Upper lobe of right lung (tissue), 1 donor: Measurements from ENCODE around the gene TRABD2B. TPM values are rescaled to one million over a fixed set of nuclear protein-coding genes. Genes with fewer than 3 reads are reported as not detected.

Experiments used
- ATAC-seq: fragments of 200-7000 bp; cut with Tn5 transposase; one replicate; pipeline ENCODE4 v1.9.1; 2020; ENCODE audit warnings: mild to moderate bottlenecking, moderate library complexity
- DNase-seq: peaks from one replicate; pipeline ENCODE4 v3.0.0-alpha.2; 2020
- H3K27ac ChIP-seq: fragments of 200-600 bp; one replicate; pipeline ENCODE4 v1.8.0; 2022
- H3K27me3 ChIP-seq: fragments of 200-600 bp; one replicate; pipeline ENCODE4 v1.8.0; 2022; ENCODE audit warnings: mild to moderate bottlenecking
- H3K36me3 ChIP-seq: fragments of 200-600 bp; one replicate; pipeline ENCODE4 v1.8.0; 2022
- H3K4me1 ChIP-seq: fragments of 200-600 bp; one replicate; pipeline ENCODE4 v1.8.0; 2022
- H3K4me3 ChIP-seq: fragments of 200-600 bp; one replicate; pipeline ENCODE4 v1.8.0; 2022; ENCODE audit warnings: mild to moderate bottlenecking
- H3K9me3 ChIP-seq: fragments of 200-600 bp; one replicate; pipeline ENCODE4 v1.8.0; 2022
- intact Hi-C: fragments of 100-400 bp; cut with DNase I; formaldehyde crosslinking; loops from one replicate; pipeline ENCODE4 v1.11.0; 2022
- total RNA-seq: library from RNA; stranded (reverse); fragmentation: NEBNext Ultra II Directional; extraction: Animal tissue kit (Norgen Biotek cat#: 25700); gene quantifications from one replicate; pipeline ENCODE4 v1.2.1, GENCODE V29; 2021
- TF ChIP-seq, protein P1 (sequence below): fragments of 200-600 bp; IDR thresholded peaks from one replicate; pipeline ENCODE4 v1.8.0; 2022; ENCODE audit warnings: antibody characterized with exemption
- donor health status: DM: no; HTN: yes; CAD: no; lungs with severe emphysema.

The TRABD2B gene
- total RNA-seq, 1 donor from 2014 or later, result 1.2 TPM

DNA sequence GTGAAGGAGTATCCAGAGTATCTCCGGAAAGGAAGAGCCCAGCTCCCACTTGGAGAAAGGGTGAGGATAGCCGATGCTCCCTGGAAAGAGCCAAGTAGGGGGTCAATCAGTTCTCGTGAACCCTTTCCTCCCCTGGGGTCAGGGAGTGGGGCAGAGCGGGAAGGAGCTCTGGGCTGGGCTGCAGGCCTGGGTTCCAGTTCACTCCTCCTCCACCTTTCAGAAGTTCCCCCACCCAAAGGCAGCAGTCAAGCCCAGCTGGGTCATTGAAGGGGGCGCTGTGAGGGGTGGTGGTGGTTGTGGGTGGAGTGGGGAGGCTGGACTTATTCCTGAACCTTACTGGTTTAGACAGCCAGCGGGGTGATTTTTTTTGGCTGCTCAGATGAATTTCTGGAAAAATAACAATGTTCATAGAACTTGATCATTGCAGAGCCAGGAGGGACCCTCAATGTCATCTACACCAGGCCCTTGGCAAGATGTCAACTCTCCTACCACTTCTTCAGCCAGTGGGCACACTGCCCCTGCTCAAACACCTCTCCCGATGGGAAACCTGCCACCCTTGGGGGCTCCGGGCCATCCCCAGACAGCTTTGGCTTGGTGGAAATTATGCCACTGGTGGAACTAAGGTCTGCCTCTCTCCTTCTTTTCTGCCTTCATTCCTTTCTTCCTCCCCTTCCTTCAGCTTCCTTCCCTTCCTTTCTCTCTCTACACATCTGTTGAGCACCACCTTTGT is 235.8 kb downstream of the TRABD2B start:
- intact Hi-C loops, result no loop called here
- Histone ChIP-seq H3K36me3 (no peaks in the 10 kb centered on the region), H3K4me1 (no peaks in the 10 kb centered on the region), H3K9me3 (no peaks in the 10 kb centered on the region), H3K27ac (no peak overlapping the region), H3K27me3 (no peaks in the 10 kb centered on the region), H3K4me3 (no peak overlapping the region)
- TF ChIP-seq, protein P1, sequence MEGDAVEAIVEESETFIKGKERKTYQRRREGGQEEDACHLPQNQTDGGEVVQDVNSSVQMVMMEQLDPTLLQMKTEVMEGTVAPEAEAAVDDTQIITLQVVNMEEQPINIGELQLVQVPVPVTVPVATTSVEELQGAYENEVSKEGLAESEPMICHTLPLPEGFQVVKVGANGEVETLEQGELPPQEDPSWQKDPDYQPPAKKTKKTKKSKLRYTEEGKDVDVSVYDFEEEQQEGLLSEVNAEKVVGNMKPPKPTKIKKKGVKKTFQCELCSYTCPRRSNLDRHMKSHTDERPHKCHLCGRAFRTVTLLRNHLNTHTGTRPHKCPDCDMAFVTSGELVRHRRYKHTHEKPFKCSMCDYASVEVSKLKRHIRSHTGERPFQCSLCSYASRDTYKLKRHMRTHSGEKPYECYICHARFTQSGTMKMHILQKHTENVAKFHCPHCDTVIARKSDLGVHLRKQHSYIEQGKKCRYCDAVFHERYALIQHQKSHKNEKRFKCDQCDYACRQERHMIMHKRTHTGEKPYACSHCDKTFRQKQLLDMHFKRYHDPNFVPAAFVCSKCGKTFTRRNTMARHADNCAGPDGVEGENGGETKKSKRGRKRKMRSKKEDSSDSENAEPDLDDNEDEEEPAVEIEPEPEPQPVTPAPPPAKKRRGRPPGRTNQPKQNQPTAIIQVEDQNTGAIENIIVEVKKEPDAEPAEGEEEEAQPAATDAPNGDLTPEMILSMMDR, result no peak
- ATAC-seq, result no peak
- DNase-seq, result no peak

DNA sequence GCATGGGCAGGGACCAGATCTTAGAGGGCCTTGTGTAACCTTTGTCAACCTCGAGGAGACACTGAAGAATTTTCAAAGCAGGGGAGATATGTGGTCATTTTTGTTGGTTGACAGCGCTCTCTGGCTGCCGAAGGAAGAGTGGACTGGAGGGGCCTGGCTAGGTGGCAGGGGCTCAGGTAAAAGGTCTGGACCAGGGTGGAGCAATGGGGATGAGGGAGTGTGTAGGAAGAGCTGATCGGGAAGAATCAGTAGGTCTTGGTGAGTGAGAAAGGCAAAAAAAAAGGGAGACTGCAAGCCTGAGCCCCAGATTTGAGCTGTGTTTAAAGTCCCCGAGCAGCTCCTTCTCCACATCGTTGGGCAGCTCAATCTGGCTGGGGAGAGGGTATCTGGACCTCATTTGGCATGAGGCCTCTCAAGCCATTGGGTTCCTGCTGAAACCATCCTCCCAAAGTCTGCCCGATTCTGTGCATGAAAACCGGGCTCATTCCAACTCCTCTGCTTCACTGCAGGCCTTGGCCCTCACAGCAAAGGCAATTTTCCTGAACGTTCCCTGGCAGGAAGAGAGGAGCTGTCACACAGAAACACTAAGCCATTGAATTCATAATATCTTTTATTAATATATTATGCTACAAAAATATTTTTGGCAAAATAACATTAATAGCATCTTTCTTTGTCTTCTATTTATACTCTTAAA is 237.1 kb downstream of the TRABD2B start:
- no peak overlapping the region for H3K27ac ChIP-seq
- H3K4me1 ChIP-seq, result no peaks in the 10 kb centered on the region
- TF ChIP-seq, protein P1, result no peak
- DNase-seq, result no peak
- no peaks in the 10 kb centered on the region for H3K27me3 ChIP-seq
- no peaks in the 10 kb centered on the region for H3K9me3 ChIP-seq
- no peak overlapping the region for H3K4me3 ChIP-seq
- no peaks in the 10 kb centered on the region for H3K36me3 ChIP-seq
- intact Hi-C loops, result no loop called here
- no peak for ATAC-seq

DNA sequence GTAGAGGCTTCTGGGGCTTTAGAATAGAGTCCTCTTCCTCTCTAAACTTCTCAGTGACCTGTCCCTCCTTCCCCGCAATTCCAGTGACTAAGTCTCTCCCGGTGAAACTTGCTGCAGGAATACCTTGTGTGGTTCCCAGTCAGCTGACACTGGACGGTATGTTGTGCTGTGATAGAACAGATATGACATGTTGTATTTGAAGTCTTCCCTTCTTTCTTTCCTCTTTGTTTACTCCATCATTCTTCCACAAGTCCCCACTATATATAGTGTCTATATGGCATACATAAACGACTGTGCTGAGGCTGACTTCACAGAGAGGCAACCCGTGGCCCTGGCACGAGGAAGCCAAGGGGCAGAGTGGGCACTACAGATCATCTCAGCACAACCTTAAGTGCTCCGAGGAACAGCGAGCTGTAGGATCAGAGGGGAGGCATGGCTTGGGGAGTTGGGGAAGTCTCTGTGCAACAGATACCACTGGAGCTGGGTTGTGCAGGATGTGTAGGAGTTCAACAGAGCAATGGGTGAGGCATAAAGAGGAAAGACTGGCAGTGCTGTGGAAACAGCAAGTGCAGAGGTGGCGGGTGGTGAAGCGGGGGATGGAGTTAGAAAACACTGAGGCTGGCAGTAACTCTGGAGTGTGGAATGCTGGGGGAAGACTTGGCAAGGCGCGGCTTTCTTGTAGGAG is 237.8 kb downstream of the TRABD2B start:
- Histone ChIP-seq H3K27ac (no peak overlapping the region), H3K4me3 (no peak overlapping the region), H3K36me3 (no peaks in the 10 kb centered on the region), H3K4me1 (no peaks in the 10 kb centered on the region), H3K9me3 (no peaks in the 10 kb centered on the region), H3K27me3 (no peaks in the 10 kb centered on the region)
- ATAC-seq, result no peak
- no peak for DNase-seq
- intact Hi-C loops, result no loop called here
- TF ChIP-seq, protein P1, result no peak

DNA sequence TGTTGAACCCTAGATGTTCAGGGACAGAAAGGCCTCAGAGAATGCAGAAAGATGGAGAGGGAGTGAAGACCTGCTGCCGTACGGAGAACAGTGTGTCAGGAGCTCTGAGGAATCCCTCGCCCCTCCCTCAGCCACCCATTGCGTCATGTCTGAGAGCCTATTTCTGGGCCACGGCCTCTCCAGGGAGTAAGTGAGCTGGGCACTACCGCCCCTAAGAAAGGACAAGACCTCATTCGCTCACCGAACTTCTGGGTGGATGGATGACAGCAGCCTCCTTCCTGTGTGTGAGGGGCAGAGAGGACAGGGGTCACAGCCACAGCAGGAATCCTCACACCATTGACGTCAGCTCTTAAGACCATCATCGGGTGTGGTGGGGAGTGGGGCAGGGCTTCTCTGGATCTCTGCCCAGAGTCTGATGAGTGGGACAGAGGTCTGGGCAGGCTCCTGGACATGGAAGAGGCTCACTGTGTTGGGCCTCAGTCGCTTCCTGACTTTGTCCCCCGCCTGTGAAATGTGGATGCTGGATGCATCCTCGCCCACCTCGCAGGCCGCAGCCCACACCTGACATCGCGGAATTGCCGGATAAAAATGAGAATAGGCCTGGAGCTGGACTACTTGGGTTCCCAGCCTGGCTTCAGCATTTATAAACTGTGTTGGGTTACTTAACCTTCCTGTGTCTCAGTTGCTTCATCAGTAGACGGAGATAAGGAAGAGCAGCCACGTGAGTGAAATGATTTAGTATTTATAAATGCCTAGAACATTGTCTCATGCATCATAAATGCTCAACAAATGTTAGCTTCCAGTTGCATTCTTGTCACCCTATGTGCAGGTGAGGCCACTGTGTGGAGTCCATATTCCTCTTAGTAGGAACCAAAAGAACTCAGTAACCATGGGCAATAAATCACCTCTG is 238.6 kb downstream of the TRABD2B start:
- intact Hi-C loops, result no loop called here
- peak; percentile 21 for ATAC-seq
- H3K27ac ChIP-seq, result no peak overlapping the region

More for the DNA sequence above, 238.6 kb downstream of the TRABD2B start:
- TF ChIP-seq, protein P1, result no peak
- Histone ChIP-seq H3K9me3 (no peaks in the 10 kb centered on the region), H3K36me3 (no peaks in the 10 kb centered on the region), H3K27me3 (no peaks in the 10 kb centered on the region), H3K4me1 (no peaks in the 10 kb centered on the region), H3K4me3 (no peak overlapping the region)
- DNase-seq, result no peak
